Activated T-helper 17 cell treated with anti-CD3 and anti-CD28 coated beads, Interleukin-2, amount 50 U/mL, for 72 hours (primary cell): ENCODE data around the gene MBOAT7. TPM values are rescaled to one million over a fixed set of nuclear protein-coding genes. Genes with fewer than 3 reads are reported as not detected.

Experiments used
- total RNA-seq, 2 donors: library from RNA; stranded (reverse); gene quantifications; one replicate each; pipeline ENCODE4 v1.2.3, GENCODE V29; 2022

MBOAT7 gene
- total RNA-seq, 2 donors from 2014 or later: 58.6 to 65.9 TPM

Other genes starting within 250 kb of the MBOAT7 start
- under 1 TPM in 1 of 2 donors, not detected in 1; 0.05 TPM for gene CACNG8, start 226.6 kb downstream of the MBOAT7 start, total RNA-seq
- not detected for gene CACNG6, start 197.9 kb downstream of the MBOAT7 start, total RNA-seq
- gene VSTM1, start 125.7 kb downstream of the MBOAT7 start, total RNA-seq: not detected
- not detected for gene TARM1, start 108.2 kb downstream of the MBOAT7 start, total RNA-seq
- gene OSCAR, start 88.8 kb downstream of the MBOAT7 start, total RNA-seq: under 1 TPM in 1 of 2 donors, not detected in 1; 0.58 TPM
- gene NDUFA3, start 86.7 kb downstream of the MBOAT7 start, total RNA-seq: 10 to 100 TPM; 39.4 to 70.1 TPM
- gene TFPT, start 73.9 kb downstream of the MBOAT7 start, total RNA-seq: 10 to 100 TPM; 31.4 to 47.3 TPM
- gene PRPF31, start 73.8 kb downstream of the MBOAT7 start, total RNA-seq: 10 to 100 TPM; 56.4 to 99.2 TPM
- gene CNOT3, start 51.8 kb downstream of the MBOAT7 start, total RNA-seq: 10 to 100 TPM; 51.4 to 61.4 TPM
- gene LENG1, start 29.9 kb downstream of the MBOAT7 start, total RNA-seq: 1 to 10 TPM; 2.8 to 3.8 TPM
- gene TMC4, start 16.4 kb downstream of the MBOAT7 start, total RNA-seq: 1 to 10 TPM; 1.0 to 1.1 TPM
- 10 to 100 TPM; 14.3 to 16.7 TPM for gene TSEN34, start 1.7 kb upstream of the MBOAT7 start, total RNA-seq
- 1,000 to 10,000 TPM; 1,453 to 1,547 TPM for gene RPS9, start 11.3 kb upstream of the MBOAT7 start, total RNA-seq
- 1 to 10 TPM in 1 of 2 donors, under 1 TPM in 1; 0.85 to 1.8 TPM for gene LILRB3, start 33.4 kb upstream of the MBOAT7 start, total RNA-seq
- gene LILRA6, start 53.2 kb upstream of the MBOAT7 start, total RNA-seq: under 1 TPM; 0.19 to 0.39 TPM
- gene LILRB5, start 67.7 kb upstream of the MBOAT7 start, total RNA-seq: not detected
- not detected for gene LILRB2, start 91.5 kb upstream of the MBOAT7 start, total RNA-seq
- not detected for gene LILRA5, start 123.6 kb upstream of the MBOAT7 start, total RNA-seq
- gene LILRA4, start 149.6 kb upstream of the MBOAT7 start, total RNA-seq: not detected
- 10 to 100 TPM in 1 of 2 donors, 1 to 10 TPM in 1; 2.2 to 15.6 TPM for gene LAIR1, start 175.4 kb upstream of the MBOAT7 start, total RNA-seq
- gene TTYH1, start 225.9 kb upstream of the MBOAT7 start, total RNA-seq: under 1 TPM in 1 of 2 donors, not detected in 1; 0.40 TPM